Pulmonary artery endothelial cell (primary cell): ENCODE data around the gene MOB2. TPM values are rescaled to one million over a fixed set of nuclear protein-coding genes. Genes with fewer than 3 reads are reported as not detected.

Source experiments
- DNase-seq: peaks from one replicate; pipeline ENCODE4 v3.0.0-alpha.2; 2011; ENCODE audit warnings: low read depth, low spot score
- total RNA-seq: library from RNA; depleted of rRNA; stranded (reverse); fragments of >200 nt; gene quantifications from 2 replicates; pipeline ENCODE4 v1.2.3, GENCODE V29; 2014

Gene MOB2
- total RNA-seq, 1 donor from 2014 or later, result 48.3 TPM

DNA sequence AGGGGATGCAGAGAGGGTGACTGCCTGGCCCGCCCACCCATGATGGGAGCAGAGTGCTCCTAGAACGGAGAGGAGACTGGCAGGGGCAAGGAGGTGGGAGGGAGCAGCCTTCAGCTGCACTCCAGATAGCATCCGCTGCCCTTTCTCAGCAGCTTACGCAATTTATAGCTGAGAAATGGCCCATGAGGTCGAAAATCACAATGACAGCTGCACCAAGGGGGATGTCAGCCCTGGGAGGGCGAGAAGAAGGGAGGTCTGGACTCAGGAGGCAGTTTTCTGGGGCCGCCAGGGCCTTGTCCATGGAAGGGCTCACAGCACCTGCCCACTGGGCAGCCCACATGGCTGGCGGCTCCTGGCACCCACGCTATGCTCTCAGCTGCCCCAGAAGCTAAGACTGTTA, 17.6 kb upstream of the MOB2 start:
- no peak for DNase-seq

DNA sequence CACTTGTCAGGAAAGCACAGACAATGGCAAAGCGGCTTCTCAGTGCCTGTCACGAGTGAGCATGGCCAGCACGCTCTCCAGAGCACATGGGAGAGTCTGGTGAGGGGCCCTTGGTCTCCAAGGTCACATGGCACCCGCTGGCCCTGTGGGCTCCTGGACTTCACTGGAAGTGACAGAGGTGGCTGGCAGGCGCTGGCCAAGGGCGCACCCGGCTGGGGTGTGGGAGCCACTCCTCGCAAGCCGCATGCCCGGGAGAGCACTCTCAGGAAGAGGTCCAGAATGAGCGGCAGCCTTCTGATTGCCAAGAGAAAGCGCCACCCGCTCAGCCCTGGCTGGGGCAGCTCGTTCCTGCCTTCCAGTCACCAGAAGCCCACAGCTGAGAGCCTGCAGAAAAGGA, 17.1 kb upstream of the MOB2 start:
- no peak for DNase-seq

DNA sequence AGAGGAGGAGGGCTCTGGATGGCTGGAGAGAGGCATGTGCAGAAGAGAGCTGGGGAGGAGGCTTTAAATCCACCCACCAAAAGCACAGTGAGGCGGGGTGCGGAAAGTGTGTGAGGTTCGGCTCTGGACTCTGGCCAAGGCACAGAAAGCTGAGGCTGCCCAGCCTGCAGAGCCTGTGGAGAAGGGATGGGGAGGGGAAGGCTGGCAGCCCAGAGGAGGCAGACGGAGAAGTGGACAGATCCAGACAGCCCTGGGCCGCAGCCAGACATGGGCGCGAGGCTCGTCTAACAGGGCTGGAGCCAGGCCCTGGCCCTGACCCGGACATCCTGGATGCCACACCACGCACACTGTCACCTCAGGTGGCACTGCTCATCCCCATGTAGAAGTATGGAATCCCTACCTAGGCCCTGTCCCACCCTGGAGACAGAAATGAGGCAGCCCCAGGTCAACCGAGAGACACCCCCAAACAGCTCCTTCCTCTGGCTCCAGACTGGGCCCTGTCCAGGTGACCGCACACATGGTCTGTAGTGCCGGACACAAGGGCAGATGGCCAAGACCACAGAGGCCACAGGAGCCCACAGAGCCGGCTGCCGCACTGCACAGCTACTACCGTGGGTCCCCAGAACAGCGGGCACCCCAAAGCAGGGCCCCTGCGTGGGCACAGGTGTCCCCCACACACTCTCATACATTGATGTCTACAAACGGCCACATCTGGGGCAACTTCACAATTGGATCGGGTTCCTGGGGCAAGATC, 16.6 kb upstream of the MOB2 start:
- DNase-seq, result no peak

DNA sequence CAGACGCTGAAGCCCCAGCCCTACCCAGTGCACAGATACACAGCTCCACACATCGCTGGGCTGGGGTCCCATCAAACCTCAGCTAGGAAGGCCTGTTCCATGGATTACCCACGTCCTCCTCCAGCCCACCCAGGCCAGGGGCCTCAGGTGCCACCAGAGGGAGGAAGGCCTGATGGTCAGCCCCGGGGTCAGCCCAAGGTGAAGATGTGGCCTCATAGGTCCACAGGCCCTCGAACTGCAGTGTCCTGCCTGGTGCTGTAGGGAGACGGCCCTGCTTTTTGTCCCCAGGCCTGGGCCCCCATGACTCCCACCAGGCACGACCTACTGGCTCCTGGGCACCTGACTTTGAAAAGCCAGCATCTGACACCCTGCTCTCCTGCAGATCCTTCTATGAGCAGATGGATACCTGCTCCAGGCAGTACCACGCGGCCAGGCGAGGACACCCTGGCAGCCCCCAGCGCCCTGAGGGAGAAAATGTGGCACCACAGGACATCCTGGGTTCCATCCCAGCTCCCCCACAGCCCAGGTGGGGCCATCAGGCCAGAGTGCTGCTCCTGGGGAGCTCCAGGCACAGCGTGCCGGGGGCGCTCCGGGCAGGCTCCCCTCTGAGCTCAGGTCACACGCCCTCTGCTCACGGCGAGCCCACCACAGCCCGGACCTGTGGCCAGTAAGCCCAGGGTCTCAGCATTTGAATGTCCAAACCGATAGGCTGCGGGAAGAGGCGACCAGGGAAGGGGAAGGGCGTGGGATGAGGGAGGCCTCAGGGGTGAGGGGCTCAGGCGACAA, 15.8 kb upstream of the MOB2 start:
- DNase-seq, result no peak

DNA sequence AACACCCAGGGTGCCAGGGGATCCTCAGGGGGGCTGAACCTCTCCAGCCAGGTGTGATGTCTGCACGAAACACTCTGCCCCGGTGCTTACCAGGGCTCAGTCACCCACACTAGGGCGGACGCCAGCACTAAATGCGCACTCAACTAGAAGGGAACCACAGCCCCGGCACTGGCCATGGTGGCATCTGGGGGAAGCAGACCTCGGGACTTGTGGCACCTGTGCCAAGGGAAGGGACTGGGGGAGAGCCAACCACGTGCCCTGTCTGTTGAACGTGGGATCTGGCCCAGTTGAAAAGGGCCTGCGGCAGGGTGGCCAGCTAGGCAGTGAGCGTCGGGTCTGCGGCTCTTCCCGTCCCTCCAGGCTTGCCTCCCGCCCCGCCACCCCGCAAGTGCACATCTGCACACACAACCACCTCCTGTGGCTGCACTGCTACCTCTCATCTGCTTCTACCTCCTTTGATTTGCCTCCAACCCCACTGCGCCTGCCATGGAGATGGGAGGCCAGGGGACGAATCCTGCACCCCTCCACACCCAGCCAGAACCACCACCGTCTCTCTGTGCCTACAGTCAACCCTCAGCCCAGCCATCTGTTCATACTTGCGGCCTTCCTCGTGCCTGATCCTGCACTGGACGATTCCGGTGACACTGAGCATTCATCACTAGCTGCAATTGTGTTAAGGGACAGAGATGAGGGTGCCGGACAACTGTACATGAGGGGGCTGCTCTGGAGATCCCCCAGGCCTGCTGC, 15.0 kb upstream of the MOB2 start:
- DNase-seq, result no peak

DNA sequence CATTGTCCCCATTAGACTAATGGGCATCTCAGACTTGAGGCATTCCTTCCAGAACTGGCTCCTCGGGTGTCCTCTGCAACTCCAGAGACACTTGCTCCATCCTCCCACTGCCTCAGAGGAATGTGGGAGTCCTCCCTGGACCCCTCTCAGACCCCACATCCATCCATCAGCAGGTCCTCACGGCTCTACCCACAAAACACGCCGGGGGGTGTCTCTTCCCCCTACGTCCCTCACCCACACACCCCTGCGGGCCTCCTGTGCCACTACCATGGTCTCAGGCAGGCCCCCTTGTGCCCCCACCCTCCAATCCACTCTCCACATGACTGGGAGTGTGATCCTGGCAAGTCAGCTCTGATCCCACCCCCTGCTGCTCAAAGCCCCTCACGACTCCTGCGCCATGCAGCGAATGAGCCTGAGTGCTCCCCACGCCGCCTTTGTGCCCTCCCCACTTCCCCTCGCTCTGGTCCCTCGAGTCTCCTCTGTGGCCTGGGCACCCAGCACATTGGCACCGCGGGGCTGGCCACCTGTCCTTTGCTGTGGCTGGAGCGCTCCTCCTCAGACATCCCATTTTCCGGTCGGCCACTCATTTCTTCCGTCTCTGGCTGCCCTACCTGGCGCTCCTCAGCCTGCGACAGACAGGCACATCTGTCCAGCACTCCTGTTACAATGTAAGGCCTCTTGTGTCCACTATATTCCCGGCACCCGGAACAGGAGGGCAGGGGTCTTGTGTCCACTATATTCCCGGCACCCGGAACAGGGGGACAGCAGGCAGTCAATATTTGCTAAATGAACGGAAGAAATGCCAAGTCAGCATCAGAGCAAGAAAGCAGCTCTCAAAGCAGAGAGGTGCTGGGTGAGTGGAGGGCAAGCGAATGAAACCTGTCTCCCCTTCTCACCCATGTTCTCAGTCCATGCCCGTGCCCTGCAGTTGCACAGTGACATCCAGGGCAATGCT, 14.2 kb upstream of the MOB2 start:
- no peak for DNase-seq

DNA sequence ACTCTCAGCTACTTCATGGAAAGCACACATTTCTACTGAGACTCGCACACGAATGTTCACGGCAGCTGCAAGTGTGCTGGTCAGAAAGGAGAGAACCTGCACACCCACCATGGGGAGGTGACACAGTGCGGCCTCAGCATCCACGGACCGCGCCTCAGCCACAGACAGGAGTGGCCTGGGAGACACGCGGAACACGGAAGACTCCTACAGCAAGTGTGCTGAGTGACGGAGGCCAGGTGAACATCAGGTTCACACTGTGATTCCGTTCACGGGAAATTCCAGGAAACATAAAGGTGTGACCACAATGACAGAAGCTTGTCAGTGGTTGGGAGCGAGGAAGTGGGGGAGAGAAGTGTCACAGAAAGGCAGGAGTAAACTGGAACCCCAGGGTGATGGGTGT, 13.3 kb upstream of the MOB2 start:
- DNase-seq, result no peak

DNA sequence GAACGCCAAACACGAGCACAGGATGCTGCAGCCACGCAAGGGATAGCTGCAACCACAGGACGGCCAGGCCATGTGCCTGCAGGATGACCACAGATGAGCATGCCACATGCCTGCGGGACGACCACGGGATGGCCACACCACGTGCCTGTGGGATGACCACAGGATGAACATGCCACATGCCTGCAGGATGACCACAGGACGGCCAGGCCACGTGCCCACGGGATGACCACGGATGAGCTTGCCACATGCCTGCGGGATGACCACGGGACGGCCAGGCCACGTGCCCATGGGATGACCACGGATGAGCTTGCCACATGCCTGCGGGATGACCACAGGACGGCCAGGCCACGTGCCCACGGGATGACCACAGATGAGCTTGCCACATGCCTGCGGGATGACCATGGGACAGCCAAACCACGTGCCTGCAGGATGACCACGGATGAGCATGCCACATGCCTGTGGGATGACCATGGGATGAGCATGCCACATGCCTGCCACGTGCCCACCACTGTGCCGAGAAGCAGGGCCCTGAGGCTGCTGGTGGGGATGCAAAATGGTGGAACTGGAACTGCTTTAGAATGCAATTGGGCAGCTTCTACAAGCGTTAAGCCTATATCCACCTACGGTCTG, 12.8 kb upstream of the MOB2 start:
- no peak for DNase-seq

DNA sequence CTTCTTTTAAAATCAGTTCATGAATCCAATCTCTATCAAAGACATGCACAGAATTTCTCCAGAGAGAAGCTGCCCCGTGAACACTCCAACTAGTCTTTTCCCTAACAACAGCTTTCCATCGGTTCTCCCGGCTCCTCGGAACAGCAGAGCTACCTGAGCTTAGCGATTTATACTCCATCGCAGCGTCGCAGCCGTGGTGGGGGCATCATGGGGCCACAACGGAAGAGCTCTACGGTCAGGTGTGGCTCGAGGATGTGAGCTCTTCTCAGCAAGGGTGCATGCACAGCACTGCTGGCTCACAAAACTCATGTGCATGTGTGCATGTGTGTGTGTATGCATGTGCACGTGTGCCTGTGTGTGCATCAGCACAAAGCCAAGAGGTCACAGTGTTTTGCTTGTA, 11.7 kb upstream of the MOB2 start:
- DNase-seq, result no peak

DNA sequence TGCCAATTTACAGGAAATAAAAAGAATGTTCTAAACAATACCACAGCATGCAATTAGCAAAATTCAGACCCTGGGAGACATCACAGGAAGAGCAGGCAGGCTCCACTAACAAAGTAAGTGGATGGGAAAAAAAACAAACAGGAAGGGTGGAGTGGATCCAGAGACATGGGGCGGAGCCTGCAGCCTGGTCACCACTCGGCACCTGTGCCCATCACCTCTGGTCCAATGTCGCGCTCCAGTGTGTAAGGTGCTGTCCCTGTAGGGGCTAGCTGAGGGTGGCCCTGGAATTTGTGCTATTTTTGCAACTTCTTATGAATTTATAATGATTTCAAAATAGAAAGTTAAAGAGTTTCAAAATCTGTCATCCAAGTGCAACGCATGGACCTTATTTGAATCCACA, 11.0 kb upstream of the MOB2 start:
- no peak for DNase-seq

DNA sequence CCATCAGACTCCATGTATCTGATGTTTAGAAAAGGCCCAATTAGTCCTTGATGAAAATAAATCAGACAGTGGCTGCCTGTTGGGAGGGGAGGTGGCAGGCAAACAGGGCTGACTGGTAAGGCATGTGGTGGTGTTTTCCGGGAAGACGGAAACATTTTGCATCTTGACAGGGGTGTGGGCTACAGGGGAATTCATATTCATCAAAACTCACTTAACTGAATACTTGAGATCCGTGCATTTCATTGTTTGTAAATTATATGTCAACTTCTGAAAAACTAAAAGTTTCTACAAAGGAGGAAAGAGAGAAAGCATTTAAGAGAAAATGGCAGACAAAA, 10.1 kb upstream of the MOB2 start:
- no peak for DNase-seq

DNA sequence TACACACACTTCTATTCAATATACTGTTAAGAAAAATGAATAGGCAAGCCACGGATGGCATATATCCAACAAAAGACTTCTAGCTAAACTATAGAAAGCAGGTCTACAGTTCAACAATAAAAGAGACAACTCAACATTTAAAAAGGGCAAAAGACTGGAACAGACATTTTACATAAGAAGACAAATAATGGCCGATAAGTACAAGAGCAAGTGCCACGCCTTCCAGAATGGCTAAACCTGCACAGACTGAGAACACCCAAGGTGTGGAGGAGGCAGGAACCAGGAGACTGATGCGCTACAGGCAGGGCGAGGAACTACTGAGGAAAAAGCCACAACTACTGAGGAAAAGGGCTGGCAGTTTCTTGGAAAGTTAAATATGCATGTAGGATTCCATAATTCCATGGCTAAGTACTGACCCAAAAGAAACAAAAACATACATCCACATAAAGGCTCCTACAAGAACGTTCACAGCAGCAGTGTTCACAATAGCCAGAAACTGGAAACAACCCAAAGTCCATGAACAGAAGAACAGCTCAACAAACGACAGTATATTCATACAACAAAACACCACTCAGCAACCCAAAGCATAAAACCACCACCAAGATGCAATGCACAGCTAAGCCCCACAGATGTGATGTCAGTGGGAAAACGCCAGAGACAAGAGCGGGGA, 9.6 kb upstream of the MOB2 start:
- no peak for DNase-seq

DNA sequence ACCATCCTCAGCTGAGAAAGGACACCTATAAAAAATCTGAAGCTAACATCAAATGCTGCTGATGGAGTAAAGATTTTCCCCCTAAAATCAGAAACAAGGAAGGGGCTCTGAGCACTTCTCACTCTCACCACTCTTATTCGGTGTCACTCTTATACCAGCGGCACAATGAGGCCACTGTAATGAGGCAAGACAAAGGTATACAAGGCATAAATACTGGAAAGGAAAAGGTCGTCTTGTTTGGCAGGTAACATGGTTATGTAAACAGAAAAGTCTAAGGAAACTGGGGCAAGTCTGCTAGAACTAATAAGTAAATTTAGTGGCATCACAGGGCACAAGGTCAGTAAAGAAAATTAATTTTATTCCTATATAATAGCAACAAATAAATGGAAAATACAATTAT, 8.1 kb upstream of the MOB2 start:
- DNase-seq, result no peak

DNA sequence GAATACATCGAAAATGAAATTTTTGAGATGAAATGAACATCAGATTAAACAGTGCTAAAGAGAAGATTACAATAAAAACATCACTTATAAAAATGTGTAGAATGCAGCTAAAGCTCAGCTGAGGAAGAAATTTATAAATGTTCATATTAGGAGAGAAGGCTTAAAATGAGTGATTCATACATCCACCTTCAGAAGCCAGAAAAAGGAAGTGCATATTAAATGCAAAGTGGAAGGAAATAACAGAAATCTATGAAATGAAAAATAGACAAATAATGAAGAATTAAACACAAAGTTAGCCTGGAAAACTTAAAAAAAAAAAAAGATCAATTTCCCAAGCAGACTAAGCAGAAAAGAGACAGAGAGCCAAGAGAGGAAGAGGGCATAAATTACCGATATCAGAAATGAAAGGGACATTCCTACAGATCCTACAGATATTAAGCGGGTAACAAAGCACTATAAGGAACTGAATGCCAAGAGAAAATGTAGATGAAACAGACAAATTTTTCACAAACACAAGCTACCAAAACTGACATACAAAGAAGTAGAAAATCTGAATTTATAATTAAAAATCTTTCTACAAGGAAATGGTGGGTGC, 7.2 kb upstream of the MOB2 start:
- DNase-seq, result no peak

DNA sequence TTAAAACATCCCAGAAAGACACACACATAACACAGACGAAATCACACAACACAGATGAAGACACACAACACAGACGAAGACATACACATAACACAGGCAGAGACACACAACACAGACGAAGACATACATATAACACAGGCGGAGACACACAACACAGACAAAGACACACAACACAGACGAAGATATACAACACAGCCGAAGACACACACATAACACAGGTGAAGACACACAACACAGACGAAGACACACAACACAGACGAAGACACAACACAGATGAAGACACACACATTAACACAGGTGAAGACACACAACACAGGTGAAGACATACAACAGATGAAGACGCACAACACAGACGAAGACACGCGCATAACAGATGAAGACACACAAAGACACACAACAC, 4.8 kb upstream of the MOB2 start:
- DNase-seq, result no peak

DNA sequence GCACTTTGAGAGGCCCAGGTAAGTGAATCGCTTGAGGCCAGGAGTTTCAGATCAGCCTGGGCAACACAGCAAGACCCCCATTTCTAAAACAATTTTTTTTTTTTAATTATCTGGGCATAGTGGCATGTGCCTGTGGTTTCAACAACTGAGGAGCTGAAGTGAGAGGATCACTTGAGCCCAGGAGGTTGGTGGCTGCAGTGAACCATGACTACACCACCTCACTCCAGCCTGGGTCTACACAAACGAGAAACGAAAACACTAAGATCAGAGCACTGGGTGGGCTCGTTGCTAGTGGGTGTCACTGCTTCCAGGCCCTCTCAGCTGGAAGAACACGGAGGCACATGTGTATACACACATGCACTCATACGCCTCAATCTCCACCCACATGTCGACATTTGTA, 4.1 kb upstream of the MOB2 start:
- DNase-seq, result no peak

DNA sequence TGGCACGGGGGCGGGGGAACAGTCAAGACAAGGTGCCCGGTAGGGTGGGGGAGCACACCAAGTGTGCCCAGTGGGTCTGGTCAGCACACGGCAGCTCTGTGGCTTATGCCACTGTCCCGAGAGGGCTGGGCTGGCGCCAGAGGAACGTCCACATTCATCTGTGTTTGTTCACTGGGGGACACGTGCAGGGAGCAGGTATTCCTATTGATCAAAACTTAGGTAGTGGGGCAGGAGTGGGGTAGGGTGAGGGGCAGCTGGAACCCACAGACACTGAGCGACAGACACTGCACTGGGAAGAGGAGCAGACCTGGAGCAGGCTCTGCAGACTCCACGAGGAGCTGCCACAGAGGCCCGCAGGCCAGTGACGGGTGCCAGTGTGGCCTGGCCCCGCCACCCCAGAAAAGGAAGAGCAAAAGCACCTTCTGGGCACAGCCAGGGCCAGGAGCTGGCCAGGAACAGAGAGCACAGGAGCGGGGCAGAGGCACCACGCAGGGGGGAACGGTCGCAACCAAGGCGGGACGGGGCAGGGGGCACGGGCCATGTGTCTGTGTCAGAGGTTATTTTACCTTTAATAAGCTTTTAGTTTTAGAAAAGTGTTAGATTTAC, 2.1 kb upstream of the MOB2 start:
- no peak for DNase-seq

DNA sequence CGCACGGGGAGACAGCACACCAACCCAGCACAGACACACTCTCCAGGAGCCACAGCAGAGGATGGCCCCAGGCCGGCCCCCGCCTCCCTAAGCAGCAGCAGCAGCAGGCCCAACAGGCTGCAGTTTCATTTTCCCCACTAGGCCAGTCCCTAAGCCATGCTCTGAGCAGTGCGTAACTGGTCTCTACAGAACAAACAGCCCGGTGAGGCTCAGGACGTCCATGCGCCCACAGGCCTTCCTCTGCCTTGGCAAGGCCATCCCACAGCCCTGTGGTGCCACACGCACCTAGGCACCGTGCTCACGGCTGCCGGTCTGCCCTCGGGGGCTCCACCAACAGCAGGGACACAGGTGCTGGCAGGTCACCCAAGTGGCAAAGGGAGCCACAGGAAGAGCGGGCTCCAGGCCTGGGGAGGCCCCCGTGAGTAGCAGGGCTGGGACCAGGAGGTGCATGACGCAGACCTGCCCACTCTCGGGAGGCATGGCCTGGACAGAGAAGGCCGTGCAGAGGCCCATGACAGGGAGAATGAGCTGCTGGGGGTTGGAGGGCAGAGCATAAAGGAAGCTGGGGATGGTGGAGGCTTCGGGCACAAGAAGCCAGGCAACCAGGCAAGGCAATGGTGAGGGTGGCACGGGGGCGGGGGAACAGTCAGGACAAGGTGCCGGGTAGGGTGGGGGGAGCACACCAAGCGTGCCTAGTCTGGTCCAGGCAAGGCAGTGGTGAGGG, 1.4 kb upstream of the MOB2 start:
- DNase-seq, result no peak
